Mesodermal cell (in vitro differentiated cells): ENCODE data around the gene MMP11.
A peak's percentile ranks its signal among the peaks of the same experiment; 100 is the strongest.

Experiments
- H3K27ac ChIP-seq: 2 replicates; pipeline ENCODE4 v1.7.0; 2013; ENCODE audit warnings: mild to moderate bottlenecking, low read depth, low read length, moderate library complexity; ENCODE audit not compliant: severe bottlenecking
- H3K36me3 ChIP-seq: 2 replicates; pipeline ENCODE4 v1.7.1; 2013; ENCODE audit warnings: mild to moderate bottlenecking, low read length, moderate library complexity; ENCODE audit not compliant: control insufficient read depth, insufficient read depth
- H3K4me1 ChIP-seq: one replicate; pipeline ENCODE4 v1.7.1; 2013; ENCODE audit warnings: mild to moderate bottlenecking, low read length; ENCODE audit not compliant: insufficient read depth, control insufficient read depth, poor library complexity, severe bottlenecking
- H3K4me3 ChIP-seq: 2 replicates; pipeline ENCODE4 v1.7.0; 2013; ENCODE audit warnings: low read length, control low read depth, mild to moderate bottlenecking; ENCODE audit not compliant: insufficient read depth, poor library complexity, severe bottlenecking; ENCODE audit errors: extremely low read depth
- H3K9me3 ChIP-seq: 2 replicates; pipeline ENCODE4 v1.7.1; 2013; ENCODE audit warnings: mild to moderate bottlenecking, low read length, moderate library complexity; ENCODE audit not compliant: control insufficient read depth
- WGBS, 2 experiments: methylation state at CpG; one replicate each; pipeline ENCODE4 v1.1.5; 2013; ENCODE audit warnings: missing lambda C conversion rate in 2 of 2; ENCODE audit not compliant: insufficient coverage in 2 of 2; 5-methylcytosine and 5-hydroxymethylcytosine counted together

Gene MMP11

GRCh38 chr22:23824476-23825245 is 52.0 kb downstream of the MMP11 start:
- Histone ChIP-seq H3K27ac (no peak overlapping the region), H3K9me3 (no peaks in the 10 kb centered on the region), H3K4me3 (no peak overlapping the region), H3K36me3 (peaks cover 95% of the 10 kb centered on the region), H3K4me1 (peaks cover 25% of the 10 kb centered on the region)
- WGBS, 2 experiments = 95 to 97% methylated on average over 7 to 13 of the region's 13 CpGs

- 97 to 98% methylated on average over 11 of the region's 12 CpGs for WGBS, 2 experiments
- H3K27ac ChIP-seq = peak overlapping the region; percentile 81
Observed at GRCh38 chr22:23825246-23825905, 52.7 kb downstream of the MMP11 start.

DNA sequence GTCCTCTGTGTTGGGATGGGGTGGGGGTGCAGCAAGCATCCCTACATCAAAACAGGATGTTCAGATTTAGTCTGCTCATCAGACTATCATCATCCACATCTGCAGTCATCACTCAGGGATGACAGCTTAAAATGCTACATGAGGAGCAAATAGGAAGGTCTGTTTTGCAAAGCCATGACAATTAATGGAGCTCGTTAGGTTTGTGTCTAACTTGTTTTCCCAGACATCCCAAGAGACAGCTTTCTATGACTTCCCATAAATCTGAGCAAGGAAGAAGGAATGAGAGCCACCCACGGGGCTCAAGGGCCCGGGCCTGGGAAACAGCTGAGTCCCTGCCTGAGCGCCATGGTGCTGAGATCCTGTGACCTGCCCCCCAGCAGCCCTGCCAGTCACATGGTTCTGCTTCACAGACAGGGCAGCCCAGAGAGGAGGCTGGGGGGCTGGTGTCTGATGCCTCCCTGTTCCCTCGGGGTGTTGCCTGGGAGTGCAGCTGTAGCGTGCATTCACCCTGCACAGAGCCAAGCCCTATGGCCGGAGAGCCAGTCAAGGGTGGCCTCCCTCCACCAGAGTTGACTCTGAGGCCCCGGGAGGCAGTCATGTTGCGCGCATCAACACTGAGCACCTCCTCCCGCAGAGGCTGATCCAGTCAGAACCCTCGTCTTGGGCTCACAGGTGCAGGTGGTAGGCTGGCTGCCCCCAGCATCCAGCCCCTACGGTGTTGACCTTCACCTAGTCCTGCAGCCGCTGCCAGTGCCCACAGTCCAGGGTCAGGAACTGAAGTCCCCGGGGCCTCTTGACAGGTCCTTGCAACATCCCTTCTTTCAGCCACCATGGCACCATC is 54.1 kb downstream of the MMP11 start:
- 95 to 99% methylated on average over 13 to 15 of the region's 15 CpGs for WGBS, 2 experiments
- Histone ChIP-seq H3K4me3 (no peak overlapping the region), H3K4me1 (peaks cover 25% of the 10 kb centered on the region), H3K36me3 (peaks cover 97% of the 10 kb centered on the region), H3K9me3 (no peaks in the 10 kb centered on the region), H3K27ac (peak overlapping the region; percentile 81)

More at GRCh38 chr22:23825246-23825905, 52.7 kb downstream of the MMP11 start:
- no peak overlapping the region for H3K4me3 ChIP-seq
- H3K9me3 ChIP-seq = no peaks in the 10 kb centered on the region
- peaks cover 95% of the 10 kb centered on the region for H3K36me3 ChIP-seq
- H3K4me1 ChIP-seq = peaks cover 25% of the 10 kb centered on the region

DNA sequence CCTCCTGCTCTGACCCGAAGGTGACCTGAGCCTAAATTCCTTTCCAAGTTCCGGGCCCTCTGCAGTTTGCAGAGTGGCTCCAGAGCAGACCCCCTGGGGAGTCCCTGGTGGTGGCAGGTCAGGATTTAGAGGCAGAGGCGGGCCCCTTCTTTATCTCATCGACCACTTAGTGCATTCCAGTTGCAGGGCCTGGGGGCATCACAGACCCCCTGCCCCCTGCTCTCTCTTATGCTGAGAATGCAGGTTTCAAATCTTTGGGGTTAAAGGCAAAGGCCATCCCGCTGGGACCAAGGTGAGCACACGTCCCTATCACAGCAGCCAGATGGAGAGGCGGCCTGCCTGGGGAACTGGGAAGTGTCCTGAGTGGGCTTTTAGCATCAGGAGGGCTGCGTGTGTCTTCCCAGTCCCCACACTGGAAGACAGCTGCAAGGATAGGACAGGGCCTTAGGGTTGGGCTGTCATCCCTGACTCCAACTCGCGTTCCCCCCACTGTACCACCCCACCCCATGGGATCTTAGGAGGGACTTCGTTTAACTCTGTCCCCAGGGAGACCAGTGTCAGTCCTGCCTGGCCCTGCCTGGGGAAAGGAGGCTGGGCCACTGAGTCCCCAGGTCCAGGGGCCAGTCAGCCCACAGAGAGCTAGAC is 54.8 kb downstream of the MMP11 start:
- peaks cover 25% of the 10 kb centered on the region for H3K4me1 ChIP-seq
- no peaks in the 10 kb centered on the region for H3K9me3 ChIP-seq
- WGBS, 2 experiments = 86 to 98% methylated on average over 6 to 10 of the region's 11 CpGs
- H3K36me3 ChIP-seq = peaks cover 97% of the 10 kb centered on the region
- H3K4me3 ChIP-seq = no peak overlapping the region
- H3K27ac ChIP-seq = peak overlapping the region; percentile 81

GRCh38 chr22:23828800-23829680 is 56.4 kb downstream of the MMP11 start:
- peaks cover 13% of the 10 kb centered on the region for H3K4me1 ChIP-seq
- whole genome bisulfite sequencing, 2 experiments = 92 to 95% methylated on average over 7 to 8 of the region's 10 CpGs
- no peak overlapping the region for H3K4me3 ChIP-seq
- no peaks in the 10 kb centered on the region for H3K9me3 ChIP-seq
- H3K27ac ChIP-seq = no peak overlapping the region
- peaks cover 97% of the 10 kb centered on the region for H3K36me3 ChIP-seq

DNA sequence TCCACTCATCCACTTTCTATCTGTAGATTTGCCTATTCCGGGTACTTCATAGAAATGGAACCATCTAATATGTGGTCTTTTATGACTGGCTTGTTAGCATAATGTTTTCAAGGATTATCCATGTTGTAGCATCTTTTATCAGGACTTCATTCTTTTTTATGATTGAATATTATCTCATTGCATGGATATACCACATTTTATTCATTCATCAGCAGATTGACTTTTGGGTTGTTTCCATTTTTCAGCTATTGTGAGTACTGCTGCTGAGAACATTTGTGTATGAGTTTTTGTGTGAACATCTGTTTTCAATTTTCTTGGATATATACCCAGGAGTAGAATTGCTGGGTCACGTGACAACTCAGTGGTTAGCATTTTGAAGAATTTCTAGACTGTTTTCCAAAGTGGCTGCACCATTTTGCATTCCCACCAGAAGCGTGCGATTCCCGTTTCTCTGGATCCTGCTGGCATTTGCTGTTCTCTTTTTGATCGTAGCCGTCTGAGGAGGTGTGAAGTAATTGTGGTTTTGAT is 57.3 kb downstream of the MMP11 start:
- no peaks in the 10 kb centered on the region for H3K9me3 ChIP-seq
- peaks cover 92% of the 10 kb centered on the region for H3K36me3 ChIP-seq
- H3K4me3 ChIP-seq = no peak overlapping the region
- 90 to 96% methylated on average over 5 of the region's 7 CpGs for WGBS, 2 experiments
- H3K27ac ChIP-seq = no peak overlapping the region
- peaks cover 13% of the 10 kb centered on the region for H3K4me1 ChIP-seq

GRCh38 chr22:23831261-23831660 is 58.6 kb downstream of the MMP11 start:
- WGBS, 2 experiments = 96 to 100% methylated on average over 2 to 8 of the region's 8 CpGs
- peaks cover 91% of the 10 kb centered on the region for H3K36me3 ChIP-seq

GRCh38 chr22:23831781-23832180 is 59.1 kb downstream of the MMP11 start:
- Histone ChIP-seq H3K4me3 (no peak overlapping the region), H3K36me3 (peaks cover 90% of the 10 kb centered on the region)

More at GRCh38 chr22:23831261-23831660, 58.6 kb downstream of the MMP11 start:
- Histone ChIP-seq H3K27ac (no peak overlapping the region), H3K4me3 (no peak overlapping the region), H3K4me1 (peaks cover 5% of the 10 kb centered on the region), H3K9me3 (no peaks in the 10 kb centered on the region)

DNA sequence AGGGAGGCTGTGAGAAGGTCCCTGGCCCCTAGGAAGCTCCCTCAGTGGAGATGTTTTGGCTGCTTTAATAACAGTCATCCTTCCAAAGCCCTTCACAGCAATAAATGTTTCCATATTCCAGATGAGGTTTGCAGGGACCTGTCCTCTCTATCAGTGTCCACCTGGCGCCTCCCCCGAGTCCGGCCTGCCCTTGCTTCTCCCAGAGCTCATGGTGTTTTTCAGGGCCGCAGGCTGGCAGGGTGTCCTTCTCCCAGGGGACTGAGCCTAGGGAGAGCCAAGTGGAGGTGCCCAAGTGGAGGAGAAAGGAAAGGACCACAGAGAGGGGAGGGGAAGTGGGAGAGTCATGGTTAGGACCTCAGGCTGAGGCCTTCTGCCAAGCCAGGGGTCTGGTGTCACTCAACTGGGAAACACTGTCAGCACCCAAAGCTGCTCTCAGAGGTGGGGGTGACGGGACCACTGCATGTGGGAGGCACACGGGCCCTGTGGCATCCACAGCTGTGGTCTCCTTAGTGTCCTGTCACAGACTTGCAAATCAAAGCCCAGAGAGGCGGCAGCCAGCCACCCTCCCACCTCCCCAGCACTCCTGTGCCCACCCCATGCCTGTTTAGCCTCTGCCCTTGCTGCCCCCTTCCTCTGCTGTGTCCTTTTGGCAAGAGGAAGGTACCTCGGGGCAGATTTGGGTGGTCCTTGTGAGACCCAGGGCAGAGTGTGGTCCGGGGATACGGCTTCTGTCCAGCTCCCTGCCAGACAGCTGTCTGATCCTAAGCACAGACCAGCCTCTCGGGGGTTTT is 59.8 kb downstream of the MMP11 start:
- Histone ChIP-seq H3K36me3 (peaks cover 84% of the 10 kb centered on the region), H3K4me1 (peaks cover 4% of the 10 kb centered on the region), H3K27ac (peak overlapping the region; percentile 23), H3K4me3 (no peak overlapping the region), H3K9me3 (no peaks in the 10 kb centered on the region)
- WGBS, 2 experiments = 89 to 90% methylated on average over 10 to 11 of the region's 11 CpGs

More at GRCh38 chr22:23831781-23832180, 59.1 kb downstream of the MMP11 start:
- peaks cover 5% of the 10 kb centered on the region for H3K4me1 ChIP-seq
- WGBS, 2 experiments = 92 to 98% methylated on average over 10 of the region's 10 CpGs
- no peak overlapping the region for H3K27ac ChIP-seq
- H3K9me3 ChIP-seq = no peaks in the 10 kb centered on the region
